ENCODE data around the gene RTTN. TPM values are rescaled to one million over a fixed set of nuclear protein-coding genes. Genes with fewer than 3 reads are reported as not detected.

The RTTN gene
- total RNA-seq, 1 donor from 2014 or later, result 8.8 TPM

DNA sequence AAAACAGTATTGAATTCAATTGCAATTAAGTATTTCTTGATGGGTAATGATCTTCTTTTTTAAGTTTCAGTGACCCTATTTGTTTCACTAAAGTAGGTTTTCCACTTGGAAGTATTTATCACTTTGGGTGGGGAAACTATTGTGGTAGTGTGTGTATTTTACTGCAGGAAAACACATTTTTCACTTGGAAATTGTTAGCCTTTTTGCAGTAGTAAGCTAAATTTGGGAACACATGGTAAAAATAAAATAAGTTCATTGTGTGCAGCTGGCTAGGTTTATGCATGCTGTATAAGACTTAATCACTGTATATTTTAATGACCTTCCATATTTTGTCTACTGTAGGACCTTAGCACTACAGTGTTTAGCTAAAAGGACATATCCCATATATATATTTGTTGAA lies 28.5 kb upstream of the RTTN start:
- Mint-ChIP-seq H3K27me3 (ENCODE audit: unreplicated experiment) (peaks cover 58% of the 10 kb centered on the region), H3K4me1 (ENCODE audit: unreplicated experiment) (peaks cover 7% of the 10 kb centered on the region), H3K4me3 (ENCODE audit: unreplicated experiment) (no peak overlapping the region), H3K27ac (ENCODE audit: unreplicated experiment) (no peak overlapping the region), H3K9me3 (ENCODE audit: unreplicated experiment) (peaks cover 1% of the 10 kb centered on the region), H3K36me3 (ENCODE audit: unreplicated experiment) (peaks cover 2% of the 10 kb centered on the region)
- DNase-seq (ENCODE audit: extremely low spot score, unreplicated experiment), result no peak
- TF ChIP-seq, protein P1, sequence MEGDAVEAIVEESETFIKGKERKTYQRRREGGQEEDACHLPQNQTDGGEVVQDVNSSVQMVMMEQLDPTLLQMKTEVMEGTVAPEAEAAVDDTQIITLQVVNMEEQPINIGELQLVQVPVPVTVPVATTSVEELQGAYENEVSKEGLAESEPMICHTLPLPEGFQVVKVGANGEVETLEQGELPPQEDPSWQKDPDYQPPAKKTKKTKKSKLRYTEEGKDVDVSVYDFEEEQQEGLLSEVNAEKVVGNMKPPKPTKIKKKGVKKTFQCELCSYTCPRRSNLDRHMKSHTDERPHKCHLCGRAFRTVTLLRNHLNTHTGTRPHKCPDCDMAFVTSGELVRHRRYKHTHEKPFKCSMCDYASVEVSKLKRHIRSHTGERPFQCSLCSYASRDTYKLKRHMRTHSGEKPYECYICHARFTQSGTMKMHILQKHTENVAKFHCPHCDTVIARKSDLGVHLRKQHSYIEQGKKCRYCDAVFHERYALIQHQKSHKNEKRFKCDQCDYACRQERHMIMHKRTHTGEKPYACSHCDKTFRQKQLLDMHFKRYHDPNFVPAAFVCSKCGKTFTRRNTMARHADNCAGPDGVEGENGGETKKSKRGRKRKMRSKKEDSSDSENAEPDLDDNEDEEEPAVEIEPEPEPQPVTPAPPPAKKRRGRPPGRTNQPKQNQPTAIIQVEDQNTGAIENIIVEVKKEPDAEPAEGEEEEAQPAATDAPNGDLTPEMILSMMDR (IDR thresholded peaks at IDR 0.05), result no peak

DNA sequence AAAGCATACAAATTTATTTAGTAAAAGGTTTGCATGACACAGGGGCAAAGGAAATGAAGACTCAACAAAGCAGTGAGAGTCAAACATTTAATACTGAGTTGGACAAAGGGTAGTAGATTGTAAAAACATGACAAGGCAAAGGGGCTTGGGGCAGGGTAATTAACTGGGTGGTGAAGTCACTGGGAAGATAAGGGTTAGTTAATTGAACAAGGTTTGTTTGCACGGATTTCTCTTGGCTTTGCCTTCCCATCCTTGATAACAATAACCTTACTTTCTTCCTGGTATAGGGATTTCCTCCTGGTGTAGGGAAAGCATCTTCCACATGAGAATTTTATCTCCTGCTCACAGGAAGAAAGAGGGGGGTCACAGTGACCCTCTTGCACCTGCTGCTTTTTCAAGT lies 26.8 kb upstream of the RTTN start:
- peaks cover 18% of the 10 kb centered on the region for H3K9me3 Mint-ChIP-seq (ENCODE audit: unreplicated experiment)
- no peak for DNase-seq (ENCODE audit: extremely low spot score, unreplicated experiment)
- TF ChIP-seq, protein P1 (IDR thresholded peaks at IDR 0.05), result no peak
- H3K27ac Mint-ChIP-seq (ENCODE audit: unreplicated experiment), result no peak overlapping the region
- peaks cover 47% of the 10 kb centered on the region for H3K27me3 Mint-ChIP-seq (ENCODE audit: unreplicated experiment)
- no peak overlapping the region for H3K4me3 Mint-ChIP-seq (ENCODE audit: unreplicated experiment)
- H3K36me3 Mint-ChIP-seq (ENCODE audit: unreplicated experiment), result no peaks in the 10 kb centered on the region
- H3K4me1 Mint-ChIP-seq (ENCODE audit: unreplicated experiment), result peaks cover 7% of the 10 kb centered on the region

DNA sequence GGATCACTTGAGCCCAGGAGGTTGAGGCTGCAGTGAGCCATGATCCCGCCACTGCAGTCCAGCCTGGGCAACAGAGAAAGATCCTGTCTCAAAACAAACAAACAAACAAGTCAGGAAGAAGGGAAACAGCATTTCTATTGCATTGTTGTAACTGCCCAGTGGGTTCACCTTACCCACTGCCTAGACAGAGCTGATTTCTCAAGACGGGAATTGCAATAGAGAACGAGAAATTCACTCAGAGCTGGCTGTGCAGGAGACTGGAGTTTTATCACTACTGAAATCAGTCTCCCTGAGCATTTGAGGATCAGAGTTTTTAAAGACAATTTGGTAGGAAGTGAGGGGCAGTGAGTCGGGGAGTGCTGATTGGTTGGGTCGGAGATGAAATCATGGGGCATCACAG lies 24.2 kb upstream of the RTTN start:
- Mint-ChIP-seq H3K27ac (ENCODE audit: unreplicated experiment) (no peak overlapping the region), H3K9me3 (ENCODE audit: unreplicated experiment) (peaks cover 27% of the 10 kb centered on the region), H3K4me1 (ENCODE audit: unreplicated experiment) (peaks cover 7% of the 10 kb centered on the region), H3K4me3 (ENCODE audit: unreplicated experiment) (no peak overlapping the region), H3K36me3 (ENCODE audit: unreplicated experiment) (no peaks in the 10 kb centered on the region), H3K27me3 (ENCODE audit: unreplicated experiment) (peaks cover 48% of the 10 kb centered on the region)
- TF ChIP-seq, protein P1 (IDR thresholded peaks at IDR 0.05), result no peak
- DNase-seq (ENCODE audit: extremely low spot score, unreplicated experiment), result no peak

DNA sequence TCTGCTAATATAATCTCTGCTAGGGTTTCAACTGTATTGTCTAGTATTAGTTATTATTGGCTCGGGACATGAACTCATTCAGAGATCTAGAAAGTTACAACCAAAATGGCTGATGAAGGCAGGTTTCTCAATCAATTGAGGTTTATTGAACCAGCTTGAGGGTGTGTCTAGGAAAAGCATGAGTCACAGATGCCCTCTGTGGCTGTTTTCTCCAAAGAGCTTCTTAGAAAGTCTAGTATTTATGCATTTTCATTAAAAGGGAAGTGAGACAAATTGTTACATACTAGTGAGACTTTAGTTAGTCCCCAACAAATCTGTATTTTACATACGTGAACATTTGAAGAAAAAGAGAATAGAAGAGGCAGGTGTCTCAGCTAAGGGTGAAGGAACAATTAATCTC lies 23.0 kb upstream of the RTTN start:
- H3K9me3 Mint-ChIP-seq (ENCODE audit: unreplicated experiment), result peaks cover 27% of the 10 kb centered on the region
- TF ChIP-seq, protein P1 (IDR thresholded peaks at IDR 0.05), result no peak
- no peak overlapping the region for H3K27ac Mint-ChIP-seq (ENCODE audit: unreplicated experiment)
- H3K4me1 Mint-ChIP-seq (ENCODE audit: unreplicated experiment), result no peaks in the 10 kb centered on the region
- H3K36me3 Mint-ChIP-seq (ENCODE audit: unreplicated experiment), result no peaks in the 10 kb centered on the region
- no peak overlapping the region for H3K4me3 Mint-ChIP-seq (ENCODE audit: unreplicated experiment)
- no peak for DNase-seq (ENCODE audit: extremely low spot score, unreplicated experiment)
- H3K27me3 Mint-ChIP-seq (ENCODE audit: unreplicated experiment), result peaks cover 59% of the 10 kb centered on the region

DNA sequence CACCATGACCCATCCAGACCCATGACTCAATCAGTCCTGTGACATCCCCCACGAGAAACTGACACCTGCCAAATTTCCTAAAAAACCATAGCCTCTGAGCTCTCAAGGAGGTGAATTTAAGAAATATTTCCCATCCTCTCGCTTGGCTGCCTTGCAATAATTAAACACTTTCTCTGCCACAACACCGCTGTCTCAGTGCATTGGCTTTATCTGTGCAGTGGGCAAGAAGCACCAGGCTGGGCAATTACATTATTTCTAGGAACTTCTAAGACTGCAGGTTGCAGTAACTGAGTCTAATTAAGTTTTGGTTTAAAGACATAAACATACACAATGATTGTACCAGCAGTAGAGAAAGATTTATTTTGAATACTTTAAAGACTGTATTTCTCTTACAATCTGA lies 22.0 kb upstream of the RTTN start:
- TF ChIP-seq, protein P1 (IDR thresholded peaks at IDR 0.05), result no peak
- Mint-ChIP-seq H3K27ac (ENCODE audit: unreplicated experiment) (no peak overlapping the region), H3K36me3 (ENCODE audit: unreplicated experiment) (no peaks in the 10 kb centered on the region), H3K27me3 (ENCODE audit: unreplicated experiment) (peaks cover 60% of the 10 kb centered on the region), H3K4me1 (ENCODE audit: unreplicated experiment) (no peaks in the 10 kb centered on the region), H3K4me3 (ENCODE audit: unreplicated experiment) (no peak overlapping the region), H3K9me3 (ENCODE audit: unreplicated experiment) (peaks cover 27% of the 10 kb centered on the region)
- no peak for DNase-seq (ENCODE audit: extremely low spot score, unreplicated experiment)
